HG02588 (cell line): ENCODE measurements around the gene NAA10.

Source experiments
- ATAC-seq: cut with Tn5 transposase; IDR thresholded peaks from one replicate; pipeline ENCODE4 v1.9.1; 2021; ENCODE audit warnings: mild to moderate bottlenecking, moderate library complexity; ENCODE audit not compliant: unreplicated experiment

Gene NAA10

GRCh38 chrX:153950127-153950526 is 15.3 kb upstream of the NAA10 start:
- no peak for ATAC-seq

- ATAC-seq = no peak
Measured at GRCh38 chrX:153948847-153949805, 14.3 kb upstream of the NAA10 start.

DNA sequence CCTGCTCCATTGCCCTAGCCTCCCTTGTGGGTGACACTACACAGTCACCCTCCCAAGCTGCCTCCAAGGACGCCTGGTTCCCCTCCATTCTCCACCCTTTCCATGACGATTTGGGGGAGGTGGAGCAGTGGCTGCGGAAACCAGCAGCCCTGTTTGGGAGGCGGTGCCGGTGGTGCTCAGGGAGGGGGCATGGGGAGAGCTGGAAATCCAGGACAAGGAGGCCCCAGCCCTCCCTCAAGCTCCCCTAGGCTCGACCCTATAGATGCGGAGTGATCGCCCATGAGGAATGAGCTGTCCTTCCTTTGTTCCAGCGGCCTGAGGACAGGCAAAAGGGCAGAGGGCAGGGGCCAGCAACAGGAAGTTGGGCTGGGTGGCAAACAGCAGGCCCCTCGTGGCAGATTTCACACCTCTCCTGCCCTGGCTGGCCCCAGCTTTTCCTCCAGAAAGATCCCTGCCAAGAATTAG is 13.2 kb upstream of the NAA10 start:
- no peak for ATAC-seq

GRCh38 chrX:153947009-153947769 is 12.4 kb upstream of the NAA10 start:
- no peak for ATAC-seq

GRCh38 chrX:153945956-153946943 is 11.4 kb upstream of the NAA10 start:
- ATAC-seq = no peak

GRCh38 chrX:153944800-153945150 is 9.9 kb upstream of the NAA10 start:
- no peak for ATAC-seq

- ATAC-seq = no peak
Measured at GRCh38 chrX:153944140-153944799, 9.4 kb upstream of the NAA10 start, which contains the start of gene RENBP. Gene RENBP (minus strand): TSS chrX:153944643. CDS start chrX:153944610, 33 bp downstream.

DNA sequence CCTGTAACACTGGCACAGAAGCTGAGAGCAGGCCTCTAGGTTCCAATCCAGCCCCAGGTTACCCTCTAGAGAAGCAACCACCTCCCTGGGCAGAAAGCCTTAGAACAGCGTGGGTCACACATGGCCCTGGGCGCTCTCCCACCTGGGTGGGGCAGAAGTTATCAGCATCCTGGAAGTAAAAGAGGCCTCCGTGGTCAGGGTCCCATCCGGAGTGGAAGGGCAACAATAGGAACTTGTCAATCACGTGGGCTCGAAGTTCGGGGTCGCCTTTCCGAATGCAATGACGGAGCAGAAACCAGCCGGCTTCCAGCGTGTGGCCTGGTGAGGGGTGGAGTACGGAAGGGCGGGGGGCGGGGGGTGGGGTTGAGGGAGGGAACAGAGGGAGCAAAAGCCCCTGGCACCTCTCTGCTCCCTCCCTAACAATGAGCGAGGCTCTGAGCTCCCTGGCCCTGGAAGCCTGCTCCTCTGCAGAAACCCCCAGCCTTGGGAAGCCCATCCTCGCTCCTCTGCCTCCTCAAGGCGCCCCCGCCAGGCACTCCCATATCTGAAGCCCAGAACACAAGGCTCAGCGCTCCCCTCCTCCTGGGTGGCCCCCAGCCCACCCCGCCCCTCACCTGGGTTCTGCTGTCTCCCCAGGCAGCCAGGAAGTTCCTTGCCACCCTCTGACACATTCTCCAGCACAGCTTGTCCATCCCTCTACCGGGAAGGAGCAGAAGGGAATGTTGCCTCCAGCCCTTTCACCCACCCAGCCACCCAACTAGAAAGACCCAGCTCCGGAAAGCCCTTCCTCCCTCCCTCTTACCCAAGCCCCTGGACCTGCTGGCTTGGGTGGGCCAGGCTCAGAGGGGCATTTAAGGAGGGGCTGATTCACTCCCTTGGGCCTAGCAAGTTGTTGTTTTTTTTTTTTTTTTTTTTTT is 6.8 kb upstream of the NAA10 start:
- no peak for ATAC-seq

DNA sequence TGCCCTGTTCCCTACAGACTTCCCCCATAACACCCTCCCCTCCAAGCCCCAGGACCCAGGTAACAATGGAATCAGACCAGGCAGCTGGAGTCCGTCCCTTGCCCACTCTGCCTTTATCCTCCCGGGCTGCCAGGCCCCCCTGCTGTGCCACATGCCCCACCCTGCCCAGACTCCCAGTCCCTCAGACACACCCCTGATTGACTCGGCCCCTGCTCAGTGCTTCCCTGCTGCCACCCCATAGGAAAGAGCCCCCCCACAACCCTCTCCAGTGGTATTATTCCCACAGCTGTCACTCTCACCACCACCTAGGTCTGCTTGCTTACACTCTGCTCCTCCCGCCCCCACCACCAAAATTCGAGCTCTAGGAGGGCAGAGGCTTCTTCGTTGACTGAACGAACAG is 4.7 kb upstream of the NAA10 start:
- no peak for ATAC-seq

DNA sequence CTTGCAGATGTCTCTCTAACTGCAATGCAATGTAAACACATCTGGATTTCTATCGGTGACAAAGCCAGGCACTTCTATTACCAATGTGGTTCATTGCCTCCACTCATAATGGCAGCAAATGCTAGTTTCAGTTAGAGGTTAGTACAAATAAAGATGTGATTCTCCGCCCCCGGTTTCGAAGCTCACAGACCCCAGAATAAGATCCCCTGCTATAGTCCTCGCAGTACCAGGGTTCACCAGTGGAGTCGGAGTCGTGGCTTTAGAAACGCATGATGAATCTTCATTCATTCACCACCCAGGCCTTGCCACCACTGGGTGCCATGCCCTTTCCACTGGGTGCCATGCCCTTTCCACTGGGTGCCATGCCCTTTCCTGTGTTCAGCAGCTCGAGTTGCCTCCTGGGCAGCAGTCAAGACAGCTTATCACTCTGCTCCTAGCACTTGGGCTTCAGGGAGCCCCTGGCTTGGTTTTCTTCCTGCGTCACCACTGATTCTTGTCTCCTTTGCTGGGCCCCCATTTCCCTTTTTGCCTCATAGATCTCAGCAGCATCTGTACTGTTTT is 3.5 kb upstream of the NAA10 start:
- ATAC-seq = no peak

DNA sequence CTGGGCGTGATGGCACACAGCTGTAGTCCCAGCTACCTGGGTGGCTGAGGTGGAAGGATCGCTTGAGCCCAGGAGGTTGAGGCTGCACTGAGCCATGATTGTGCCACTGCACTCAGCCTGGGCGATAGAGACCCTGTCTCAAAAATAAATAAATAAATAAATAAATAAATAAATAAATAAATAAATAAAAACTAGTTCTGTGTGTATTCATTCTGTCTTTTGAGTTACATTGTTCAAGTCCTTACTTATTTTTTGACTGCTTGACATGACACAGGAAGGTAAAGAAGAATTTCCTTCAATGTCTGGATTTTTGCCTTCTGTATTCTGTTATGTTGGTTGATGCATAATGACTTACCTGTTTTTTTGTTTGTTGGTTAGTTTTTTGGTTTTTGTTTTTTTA is 2.2 kb upstream of the NAA10 start:
- ATAC-seq = no peak

- no peak for ATAC-seq
Measured at GRCh38 chrX:153935326-153935851, 552 bp upstream of the NAA10 start.

GRCh38 chrX:153934148-153934761 is 582 bp downstream of the NAA10 start:
- peak; percentile 16 for ATAC-seq

DNA sequence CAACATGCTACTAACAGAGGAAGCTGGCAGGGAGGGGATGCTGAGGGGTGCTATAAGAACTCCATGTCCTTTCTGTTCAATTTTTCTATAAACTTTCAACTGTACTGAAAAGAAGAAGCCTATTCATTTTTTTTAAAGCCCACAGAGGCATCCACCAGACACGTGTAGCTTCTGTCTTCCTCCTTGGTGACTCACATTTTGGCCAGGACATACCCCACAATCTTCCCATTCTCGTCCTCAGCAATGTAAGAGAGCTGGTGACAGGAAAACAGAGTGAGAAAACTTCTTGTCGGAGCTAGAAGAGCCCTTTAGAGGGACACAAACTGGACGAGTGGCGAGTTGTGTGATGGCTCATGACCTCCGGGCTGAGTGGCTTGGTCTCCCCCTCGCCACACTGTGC is 1.1 kb downstream of the NAA10 start:
- no peak for ATAC-seq

- no peak for ATAC-seq
Measured at GRCh38 chrX:153932220-153932915, 2.5 kb downstream of the NAA10 start.

DNA sequence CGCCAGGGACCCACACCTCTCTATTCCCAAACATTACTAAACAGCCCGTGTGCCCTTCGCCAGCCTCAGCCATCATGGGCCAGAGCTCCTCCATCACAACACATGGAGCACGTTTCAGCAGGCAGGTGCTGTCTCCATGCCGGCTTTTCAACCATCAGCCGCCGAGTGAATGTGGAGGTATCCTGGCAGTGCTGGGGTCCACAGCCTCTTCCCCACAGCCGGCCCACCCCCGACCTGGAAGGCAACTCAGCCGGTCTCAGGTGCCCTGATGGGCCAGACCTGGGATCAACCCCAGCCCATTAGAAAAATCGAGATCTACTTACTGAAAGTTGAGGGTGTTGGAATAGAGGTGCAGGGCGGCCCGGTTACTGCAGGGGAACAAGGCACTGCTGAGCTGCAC is 3.1 kb downstream of the NAA10 start:
- no peak for ATAC-seq

DNA sequence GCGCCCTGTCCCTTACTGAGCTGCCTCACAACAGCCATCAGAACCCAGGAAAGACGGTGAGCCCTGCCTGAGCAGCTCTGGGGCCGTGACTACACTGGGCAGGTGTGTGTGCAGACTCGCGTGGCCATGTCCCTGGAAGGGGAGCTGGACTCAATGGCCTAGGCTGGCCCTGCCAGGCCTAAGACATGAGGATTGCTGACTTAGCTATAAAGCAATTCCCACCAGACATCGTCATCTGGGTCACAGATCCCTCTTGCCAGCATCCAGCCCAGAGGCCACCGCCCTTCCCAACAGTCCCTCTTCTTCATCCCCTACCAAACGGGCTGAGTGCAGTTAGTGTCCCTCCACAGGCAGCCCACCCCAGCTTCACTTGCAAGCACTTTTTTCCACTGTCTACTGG is 3.7 kb downstream of the NAA10 start:
- no peak for ATAC-seq
